IPS-20b (cell line): Measurements from ENCODE around the gene STRBP.
"Not testable (repeated sequence)": the region's sequence is repeated elsewhere in the genome, so short reads cannot be mapped to it uniquely, and the experiment has no call there.

Source experiments
- H3K27ac ChIP-seq: one replicate; pipeline ENCODE4 v1.5.1; 2013; ENCODE audit warnings: low read length
- H3K27me3 ChIP-seq: 2 replicates; pipeline ENCODE4 v1.6.1; 2013; ENCODE audit warnings: mild to moderate bottlenecking, low read length, inconsistent platforms; ENCODE audit not compliant: insufficient read depth
- H3K36me3 ChIP-seq: 2 replicates; pipeline ENCODE4 v1.6.1; 2013; ENCODE audit warnings: low read depth, mild to moderate bottlenecking, inconsistent platforms, low read length, moderate library complexity; ENCODE audit not compliant: insufficient read depth
- H3K4me1 ChIP-seq: 2 replicates; pipeline ENCODE4 v1.6.1; 2013; ENCODE audit warnings: mild to moderate bottlenecking, control low read depth, inconsistent platforms, low read length, moderate library complexity; ENCODE audit not compliant: insufficient read depth
- H3K4me3 ChIP-seq: 2 replicates; pipeline ENCODE4 v1.5.1; 2013; ENCODE audit warnings: mild to moderate bottlenecking, low read length, inconsistent platforms
- H3K9ac ChIP-seq: 2 replicates; pipeline ENCODE4 v1.6.1; 2013; ENCODE audit warnings: low read depth, mild to moderate bottlenecking, inconsistent platforms, low read length, moderate library complexity
- H3K9me3 ChIP-seq: 2 replicates; pipeline ENCODE4 v1.6.1; 2013; ENCODE audit warnings: mild to moderate bottlenecking, low read depth, low read length, inconsistent platforms; ENCODE audit not compliant: insufficient read depth

The STRBP gene

DNA sequence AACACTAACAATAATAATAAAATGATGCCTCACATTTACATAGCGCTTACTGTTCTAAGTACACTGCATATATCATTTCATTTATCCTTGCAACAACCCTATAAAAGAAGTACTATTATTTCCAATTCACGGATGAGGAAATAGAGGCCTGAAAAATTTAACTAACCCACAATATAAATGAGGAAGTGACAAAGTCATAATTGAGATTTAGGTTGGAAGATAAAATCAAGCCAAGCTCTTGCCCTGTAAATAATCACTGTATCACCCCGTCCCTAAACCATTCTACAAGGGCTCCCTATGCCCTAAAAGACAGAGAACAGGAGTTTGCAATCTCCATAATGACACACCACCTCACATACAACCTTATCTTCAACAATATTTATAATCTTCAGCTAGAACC is 49.6 kb downstream of the STRBP start:
- no peak overlapping the region for H3K4me3 ChIP-seq
- no peaks in the 10 kb centered on the region for H3K9me3 ChIP-seq
- H3K27me3 ChIP-seq = no peaks in the 10 kb centered on the region
- H3K4me1 ChIP-seq = no peaks in the 10 kb centered on the region
- H3K9ac ChIP-seq = no peak overlapping the region
- no peak overlapping the region for H3K27ac ChIP-seq
- H3K36me3 ChIP-seq = no peaks in the 10 kb centered on the region

DNA sequence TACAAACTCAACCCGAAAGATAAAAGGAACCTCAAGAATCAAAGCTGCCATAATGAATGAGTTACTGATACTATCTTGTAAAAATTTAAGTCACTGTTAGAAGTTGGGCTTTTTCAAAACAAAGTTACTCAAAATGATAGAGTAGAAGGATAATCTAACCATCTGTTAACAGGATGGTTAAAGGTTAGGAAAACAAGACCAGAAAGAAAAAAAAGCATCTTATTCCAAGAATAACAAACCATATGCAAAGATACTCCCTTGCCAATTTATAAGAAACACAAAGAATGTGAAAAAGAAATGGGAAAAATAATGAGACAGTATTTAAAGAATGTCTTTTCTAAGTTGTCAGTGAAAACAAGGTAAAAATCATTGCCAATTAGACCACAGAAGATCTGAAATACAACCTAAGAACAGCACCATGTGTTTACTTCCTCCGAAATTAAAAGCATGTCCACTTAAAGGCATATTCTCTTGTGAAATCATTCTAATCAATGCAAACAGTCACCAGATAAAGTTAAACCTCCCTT is 51.2 kb downstream of the STRBP start:
- H3K9ac ChIP-seq = no peak overlapping the region
- H3K9me3 ChIP-seq = no peaks in the 10 kb centered on the region
- H3K27me3 ChIP-seq = no peaks in the 10 kb centered on the region
- H3K27ac ChIP-seq = no peak overlapping the region
- H3K4me3 ChIP-seq = no peak overlapping the region
- H3K4me1 ChIP-seq = no peaks in the 10 kb centered on the region
- H3K36me3 ChIP-seq = no peaks in the 10 kb centered on the region

DNA sequence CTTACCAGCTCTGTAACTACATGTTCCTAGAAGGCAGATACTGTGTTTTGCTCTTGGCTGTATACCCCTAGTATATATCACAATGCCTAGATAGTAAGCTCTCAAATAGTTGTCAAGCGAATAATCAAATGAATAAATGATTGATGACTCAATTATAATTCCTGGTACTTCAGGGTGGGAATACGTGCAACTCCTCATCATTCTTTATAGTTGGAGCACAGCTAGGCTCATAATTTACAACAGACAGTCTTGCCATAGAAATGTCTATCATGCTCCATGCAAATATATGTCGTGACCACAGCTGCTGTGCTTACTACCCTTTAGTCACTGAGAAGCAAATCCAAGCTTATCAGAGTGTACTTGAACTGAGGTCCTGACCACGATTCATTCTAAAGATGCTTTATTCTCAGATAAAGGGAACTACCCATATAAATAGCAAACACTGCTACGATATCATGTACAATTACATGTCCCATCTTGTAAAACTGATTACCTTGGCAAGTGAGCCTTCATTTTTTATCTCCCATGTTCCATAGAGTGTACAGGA is 52.1 kb downstream of the STRBP start:
- Histone ChIP-seq H3K36me3 (no peaks in the 10 kb centered on the region), H3K9me3 (no peaks in the 10 kb centered on the region), H3K4me3 (no peak overlapping the region), H3K27me3 (no peaks in the 10 kb centered on the region), H3K4me1 (no peaks in the 10 kb centered on the region), H3K27ac (no peak overlapping the region), H3K9ac (no peak overlapping the region)

DNA sequence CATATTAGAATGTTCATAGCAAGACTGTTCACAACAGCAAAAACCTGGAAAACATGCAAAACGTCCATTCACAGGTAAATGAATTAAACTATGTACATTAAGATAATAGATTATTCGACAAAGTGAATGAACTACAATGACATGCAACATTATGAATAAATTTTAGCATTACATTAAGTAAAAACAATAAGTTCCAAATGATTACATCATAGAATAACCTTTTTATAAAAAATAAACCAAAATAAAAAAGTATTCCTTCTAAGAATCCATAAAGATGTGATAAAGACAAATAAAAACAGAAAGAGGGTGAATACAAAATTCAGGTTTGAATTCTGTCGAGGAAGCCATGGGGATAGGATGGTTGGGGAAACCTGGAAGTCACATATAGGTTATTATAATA is 57.3 kb downstream of the STRBP start:
- no peak overlapping the region for H3K4me3 ChIP-seq

DNA sequence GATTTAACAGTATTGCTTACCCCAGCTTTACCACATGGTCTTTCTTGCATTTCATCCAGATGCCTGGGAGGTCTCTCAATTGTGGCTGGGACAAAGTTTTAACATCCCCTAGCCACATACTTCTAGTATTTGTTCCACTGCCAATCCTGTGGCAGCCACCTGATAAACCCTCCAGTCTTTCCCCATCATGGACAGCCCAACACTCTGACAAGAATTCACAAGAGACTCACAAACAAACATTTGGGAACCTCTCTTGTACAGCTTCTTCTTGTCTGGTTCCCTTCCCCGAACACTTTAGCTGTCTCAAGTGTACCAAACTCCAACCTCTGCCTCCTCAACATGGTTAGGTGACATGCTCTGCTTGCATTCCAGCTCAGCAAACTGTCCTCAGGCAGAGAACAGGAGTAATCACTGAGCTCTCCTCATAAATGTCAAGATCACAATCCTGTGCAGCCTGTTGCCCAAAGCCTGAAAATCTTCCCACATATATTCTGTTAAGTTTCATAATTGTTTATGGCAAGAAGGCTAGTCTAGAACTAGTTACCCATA is 59.7 kb downstream of the STRBP start:
- H3K4me3 ChIP-seq = no peak overlapping the region
- H3K27me3 ChIP-seq = no peaks in the 10 kb centered on the region
- H3K9me3 ChIP-seq = no peaks in the 10 kb centered on the region
- no peak overlapping the region for H3K27ac ChIP-seq
- no peaks in the 10 kb centered on the region for H3K4me1 ChIP-seq
- H3K9ac ChIP-seq = no peak overlapping the region
- H3K36me3 ChIP-seq = no peaks in the 10 kb centered on the region

More for the DNA sequence above, 57.3 kb downstream of the STRBP start:
- no peaks in the 10 kb centered on the region for H3K36me3 ChIP-seq
- no peaks in the 10 kb centered on the region for H3K27me3 ChIP-seq
- H3K27ac ChIP-seq = no peak overlapping the region
- H3K9me3 ChIP-seq = no peaks in the 10 kb centered on the region
- no peaks in the 10 kb centered on the region for H3K4me1 ChIP-seq
- H3K9ac ChIP-seq = no peak overlapping the region

DNA sequence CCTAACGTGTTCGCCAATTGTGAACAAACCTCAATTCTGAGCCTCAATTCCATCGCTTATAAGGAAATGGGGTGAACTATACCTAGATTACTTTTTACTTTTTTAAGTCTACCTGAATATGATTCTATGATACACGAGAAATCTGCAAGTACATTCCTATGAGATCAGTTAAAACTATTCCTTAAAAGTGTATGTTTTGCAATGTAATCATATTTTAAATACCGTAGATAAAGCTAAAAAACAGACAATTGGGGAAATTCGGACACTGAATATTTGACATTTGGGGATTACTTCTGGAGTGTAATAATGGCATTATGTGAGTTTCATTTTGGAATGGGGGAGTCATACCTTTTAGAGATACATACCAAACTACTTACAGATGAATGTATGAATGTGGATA is 62.3 kb downstream of the STRBP start:
- no peak overlapping the region for H3K27ac ChIP-seq
- H3K36me3 ChIP-seq = no peaks in the 10 kb centered on the region
- no peaks in the 10 kb centered on the region for H3K27me3 ChIP-seq
- H3K4me3 ChIP-seq = no peak overlapping the region
- no peaks in the 10 kb centered on the region for H3K4me1 ChIP-seq
- no peak overlapping the region for H3K9ac ChIP-seq
- H3K9me3 ChIP-seq = no peaks in the 10 kb centered on the region

DNA sequence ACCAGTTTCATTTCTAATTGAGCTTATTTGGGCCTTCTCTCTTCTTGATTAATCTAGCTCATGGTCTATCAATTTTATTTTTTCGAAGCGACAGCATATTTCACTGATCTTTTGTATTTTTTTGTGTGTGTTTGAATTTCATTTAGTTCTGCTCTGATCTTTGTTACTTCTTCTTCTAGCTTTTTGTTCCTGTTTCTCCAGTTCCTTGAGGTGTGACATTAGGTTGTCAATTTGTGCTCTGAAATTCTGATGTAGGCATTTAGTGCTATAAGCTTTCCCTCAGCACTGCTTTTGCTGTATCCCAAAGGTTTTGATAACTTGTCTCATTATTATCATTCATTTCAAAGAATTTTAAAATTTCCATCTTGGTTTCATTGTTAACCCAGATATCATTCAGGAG is 67.3 kb downstream of the STRBP start:
- Histone ChIP-seq H3K4me1 (no peaks in the 10 kb centered on the region), H3K27me3 (no peaks in the 10 kb centered on the region), H3K4me3 (no peak overlapping the region), H3K9ac (no peak overlapping the region), H3K9me3 (no peaks in the 10 kb centered on the region), H3K27ac (no peak overlapping the region), H3K36me3 (no peaks in the 10 kb centered on the region)

DNA sequence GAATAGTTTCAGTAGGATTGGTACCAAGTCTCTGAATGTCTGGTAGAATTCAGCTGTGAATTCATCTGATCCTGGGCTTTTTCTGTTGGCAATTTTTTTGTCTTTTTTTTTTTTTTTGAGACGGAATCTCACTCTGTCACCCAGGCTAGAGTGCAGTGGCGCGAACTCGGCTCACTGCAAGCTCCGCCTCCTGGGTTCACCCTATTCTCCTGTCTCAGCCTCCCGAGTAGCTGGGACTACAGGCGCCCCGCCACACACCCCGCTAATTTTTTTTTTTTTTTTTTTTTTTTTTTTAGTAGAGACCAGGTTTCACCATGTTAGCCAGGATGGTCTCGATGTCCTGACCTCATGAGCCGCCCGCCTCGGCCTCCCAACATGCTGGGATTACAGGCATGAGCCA is 67.9 kb downstream of the STRBP start:
- not testable (repeated sequence) for H3K27me3 ChIP-seq, H3K36me3 ChIP-seq, H3K9ac ChIP-seq, H3K27ac ChIP-seq, H3K9me3 ChIP-seq, H3K4me3 ChIP-seq, H3K4me1 ChIP-seq

DNA sequence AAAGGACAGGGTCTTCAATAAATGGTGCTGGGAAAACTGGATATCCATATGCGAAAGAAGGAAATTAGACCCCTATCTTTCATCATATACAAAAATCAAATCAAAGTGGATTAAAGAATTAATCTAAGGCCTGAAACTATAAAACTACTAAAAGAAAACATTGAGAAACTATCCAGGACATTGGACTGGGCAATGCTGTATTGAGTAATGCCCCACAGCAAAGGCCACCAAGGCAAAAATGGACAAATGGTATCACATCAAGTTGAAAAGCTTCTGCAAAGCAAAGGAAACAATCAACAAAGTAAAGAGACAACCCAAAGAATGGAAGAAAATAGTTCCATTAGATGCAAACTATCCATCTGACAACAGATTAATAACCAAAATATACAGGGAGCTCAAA is 72.3 kb downstream of the STRBP start:
- H3K9ac ChIP-seq = no peak overlapping the region
- no peak overlapping the region for H3K4me3 ChIP-seq
- H3K4me1 ChIP-seq = no peaks in the 10 kb centered on the region; the same call in 1 of the 2 replicates
- H3K27ac ChIP-seq = no peak overlapping the region
- H3K36me3 ChIP-seq = no peaks in the 10 kb centered on the region
- no peaks in the 10 kb centered on the region for H3K9me3 ChIP-seq
- no peaks in the 10 kb centered on the region for H3K27me3 ChIP-seq

DNA sequence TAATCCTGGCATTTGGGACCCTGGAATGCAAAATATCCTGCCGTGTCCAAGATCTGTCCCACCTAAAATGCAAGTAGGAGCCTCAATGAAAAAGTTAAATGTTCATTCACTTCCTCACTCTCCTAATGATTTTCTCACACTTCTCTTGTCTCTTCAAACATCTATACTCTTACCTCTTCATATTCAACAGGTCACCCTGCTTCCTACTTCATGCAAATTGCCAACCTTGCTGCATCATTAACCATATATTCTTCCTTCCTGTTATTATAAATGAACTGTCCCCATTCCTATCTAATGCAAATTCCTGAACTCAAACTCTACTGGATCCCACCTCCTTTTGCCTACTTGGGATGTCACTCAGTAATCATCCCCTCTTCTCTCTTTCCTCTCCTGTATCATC is 74.4 kb downstream of the STRBP start:
- Histone ChIP-seq H3K4me3 (no peak overlapping the region), H3K36me3 (no peaks in the 10 kb centered on the region), H3K27ac (no peak overlapping the region), H3K9me3 (no peaks in the 10 kb centered on the region), H3K9ac (no peak overlapping the region), H3K27me3 (no peaks in the 10 kb centered on the region), H3K4me1 (no peaks in the 10 kb centered on the region; the same call in 1 of the 2 replicates)

DNA sequence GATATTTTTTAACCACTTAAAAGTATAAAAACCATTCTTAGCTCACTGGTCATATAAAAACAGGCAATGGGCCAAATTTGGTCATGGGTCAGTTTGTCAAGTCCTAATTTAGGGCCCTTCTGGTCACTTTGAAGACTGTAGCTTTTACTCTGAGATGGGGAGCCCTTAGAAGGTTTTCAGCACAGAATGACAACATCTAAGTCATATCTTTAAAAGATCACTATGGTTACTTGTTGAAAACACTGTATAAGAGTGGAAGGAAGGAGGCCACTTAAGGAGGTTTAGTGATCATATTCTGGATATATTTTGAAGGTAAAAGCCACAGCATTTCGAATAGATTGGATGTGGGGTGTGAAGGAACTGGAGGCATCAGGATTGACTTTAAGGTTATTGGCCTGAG is 76.7 kb downstream of the STRBP start:
- Histone ChIP-seq H3K9ac (no peak overlapping the region), H3K4me3 (no peak overlapping the region), H3K27ac (no peak overlapping the region), H3K4me1 (no peaks in the 10 kb centered on the region; the same call in 1 of the 2 replicates), H3K36me3 (no peaks in the 10 kb centered on the region), H3K27me3 (no peaks in the 10 kb centered on the region), H3K9me3 (no peaks in the 10 kb centered on the region)

DNA sequence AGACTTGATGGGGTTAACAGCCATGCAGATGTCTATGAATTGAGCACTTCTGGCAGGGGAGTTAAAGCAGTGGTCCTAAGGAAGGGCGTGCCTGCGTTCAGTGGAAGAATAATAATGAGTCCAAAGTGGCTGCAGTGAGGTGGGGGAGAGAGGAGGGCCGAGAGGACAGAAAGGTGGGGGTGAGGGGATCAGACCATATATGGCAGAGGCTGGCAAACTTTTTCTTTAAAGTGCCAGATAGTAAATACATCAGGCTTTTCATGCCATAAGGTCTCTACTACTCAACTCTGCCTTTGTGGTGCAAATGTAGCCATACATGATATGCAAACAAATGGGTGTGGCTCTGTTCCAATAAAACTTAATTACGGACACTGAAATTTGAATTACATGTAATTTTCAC is 77.1 kb downstream of the STRBP start:
- Histone ChIP-seq H3K36me3 (no peaks in the 10 kb centered on the region), H3K9me3 (no peaks in the 10 kb centered on the region)

More for the DNA sequence above, 77.1 kb downstream of the STRBP start:
- Histone ChIP-seq H3K9ac (no peak overlapping the region), H3K27ac (no peak overlapping the region), H3K4me1 (no peaks in the 10 kb centered on the region; the same call in 1 of the 2 replicates), H3K27me3 (no peaks in the 10 kb centered on the region), H3K4me3 (no peak overlapping the region)
